CD14-positive monocyte (primary cell): ENCODE measurements around the gene ABCA3. TPM values are rescaled to one million over a fixed set of nuclear protein-coding genes. Genes with fewer than 3 reads are reported as not detected.

Source experiments
- DNase-seq, 3 donors: peaks; one replicate each; pipeline ENCODE4 v3.0.0-alpha.2; 2011 to 2022
- H2AFZ ChIP-seq: 2 replicates; pipeline ENCODE4 v1.6.0; 2012; ENCODE audit warnings: mild to moderate bottlenecking, low read depth, low read length, inconsistent platforms; ENCODE audit not compliant: insufficient read depth, poor library complexity, severe bottlenecking
- H3K27ac ChIP-seq, 2 donors: 1 replicate in 1 of 2; 2 replicates in 1 of 2; pipeline ENCODE4 v1.5.1; 2012 to 2013; ENCODE audit warnings: low read length in 2 of 2, control low read depth in 1 of 2, inconsistent platforms in 1 of 2, low read depth in 1 of 2, mild to moderate bottlenecking in 1 of 2
- H3K27me3 ChIP-seq, 2 donors: one replicate each; pipeline versions ENCODE4 v1.6.0 to v1.6.1; 2011 to 2013; ENCODE audit warnings: low read length in 2 of 2; ENCODE audit not compliant: control insufficient read depth in 2 of 2, insufficient read depth in 2 of 2
- H3K36me3 ChIP-seq, 2 donors: replicated peaks in 1 of 2; 1 replicate in 1 of 2; 2 replicates in 1 of 2; pipeline versions ENCODE4 v1.5.1 to v1.6.1; 2012 to 2013; ENCODE audit warnings: low read length in 2 of 2, control low read depth in 1 of 2, inconsistent platforms in 1 of 2, mild to moderate bottlenecking in 1 of 2; ENCODE audit not compliant: insufficient read depth in 2 of 2, control insufficient read depth in 1 of 2
- H3K4me1 ChIP-seq, 2 donors: 1 replicate in 1 of 2; 2 replicates in 1 of 2; pipeline versions ENCODE4 v1.5.1 to v1.6.1; 2012 to 2013; ENCODE audit warnings: low read length in 2 of 2, control low read depth in 1 of 2, inconsistent platforms in 1 of 2, mild to moderate bottlenecking in 1 of 2, moderate library complexity in 1 of 2; ENCODE audit not compliant: insufficient read depth in 2 of 2, control insufficient read depth in 1 of 2
- H3K4me2 ChIP-seq: replicated peaks from 2 replicates; pipeline ENCODE3; 2012; ENCODE audit warnings: low read length, moderate library complexity, mild to moderate bottlenecking; ENCODE audit not compliant: poor library complexity, severe bottlenecking; ENCODE audit errors: extremely low read depth
- H3K4me3 ChIP-seq, 3 experiments: fragments of 200-600 bp in 1 of 3; sonication (generic) in 1 of 3; replicated peaks in 1 of 3; 1 replicate in 2 of 3; 2 replicates in 1 of 3; pipeline ENCODE4 v1.5.1; 2011 to 2013; ENCODE audit warnings: low read length in 3 of 3, mild to moderate bottlenecking in 3 of 3, control low read depth in 2 of 3, low read depth in 2 of 3, inconsistent platforms in 1 of 3, moderate library complexity in 1 of 3
- H3K79me2 ChIP-seq: 2 replicates; pipeline ENCODE4 v1.6.0; 2012; ENCODE audit warnings: mild to moderate bottlenecking, control low read depth, inconsistent platforms, low read length, moderate library complexity; ENCODE audit not compliant: insufficient read depth
- H3K9ac ChIP-seq: 2 replicates; pipeline ENCODE4 v1.6.0; 2017; ENCODE audit warnings: low read length, mild to moderate bottlenecking; ENCODE audit not compliant: insufficient read depth, poor library complexity, severe bottlenecking
- H3K9me3 ChIP-seq, 2 donors: replicated peaks in 1 of 2; 1 replicate in 1 of 2; 2 replicates in 1 of 2; pipeline versions ENCODE4 v1.5.1 to v1.6.1; 2012 to 2013; ENCODE audit warnings: low read length in 2 of 2, control low read depth in 1 of 2; ENCODE audit not compliant: control insufficient read depth in 1 of 2, insufficient read depth in 1 of 2
- H4K20me1 ChIP-seq: 2 replicates; pipeline ENCODE4 v1.6.0; 2012; ENCODE audit warnings: mild to moderate bottlenecking, low read length, control low read depth, moderate library complexity; ENCODE audit not compliant: insufficient read depth
- H3K27ac Mint-ChIP-seq, 7 donors: one replicate each; pipeline ENCODE4 v1.8.0; 2020; ENCODE audit warnings: mild to moderate bottlenecking in 7 of 7, mixed read lengths in 7 of 7, moderate library complexity in 6 of 7, inconsistent platforms in 2 of 7
- H3K27me3 Mint-ChIP-seq, 3 donors: one replicate each; pipeline ENCODE4 v1.8.0; 2021 to 2022; ENCODE audit warnings: low read depth in 3 of 3, mild to moderate bottlenecking in 3 of 3, mixed read lengths in 3 of 3, moderate library complexity in 3 of 3, inconsistent platforms in 1 of 3
- H3K36me3 Mint-ChIP-seq, 2 donors: one replicate each; pipeline ENCODE4 v1.8.0; 2020; ENCODE audit warnings: mixed read lengths in 2 of 2, inconsistent platforms in 1 of 2, mild to moderate bottlenecking in 1 of 2
- H3K4me1 Mint-ChIP-seq: one replicate; pipeline ENCODE4 v1.8.0; 2020; ENCODE audit warnings: mild to moderate bottlenecking, mixed read lengths
- H3K4me3 Mint-ChIP-seq, 2 donors: one replicate each; pipeline ENCODE4 v1.8.0; 2020; ENCODE audit warnings: mild to moderate bottlenecking in 2 of 2, mixed read lengths in 2 of 2, moderate library complexity in 1 of 2
- H3K9me3 Mint-ChIP-seq, 7 donors: one replicate each; pipeline ENCODE4 v1.8.0; 2020 to 2022; ENCODE audit warnings: mixed read lengths in 7 of 7, mild to moderate bottlenecking in 6 of 7, moderate library complexity in 6 of 7, inconsistent platforms in 2 of 7
- CTCF ChIP-seq: fragments of 200-600 bp; IDR thresholded peaks from one replicate; pipeline ENCODE4 v1.8.0; 2022; ENCODE audit warnings: antibody characterized with exemption, mild to moderate bottlenecking
- WGBS: methylation state at CpG from one replicate; pipeline ENCODE4 v1.1.5; 2013; ENCODE audit warnings: missing lambda C conversion rate; ENCODE audit not compliant: insufficient coverage; 5-methylcytosine and 5-hydroxymethylcytosine counted together
- intact Hi-C, 2 donors: fragments of 100-400 bp; cut with micrococcal nuclease; formaldehyde crosslinking; loops; one replicate each; pipeline versions ENCODE4 v1.15.0 to v1.15.1; 2023
- polyA plus RNA-seq, 3 donors: library from polyadenylated mRNA; depleted of rRNA in 1 of 3; unstranded in 2 of 3; stranded (reverse) in 1 of 3; fragments of 300-500 nt in 2 of 3; fragments of >200 nt in 1 of 3; fragmentation: Illumina TruSeq in 2 of 3; gene quantifications; 1 replicate in 2 of 3; 2 replicates in 1 of 3; pipeline ENCODE4 v1.2.3, GENCODE V29; 2012 to 2021

ABCA3 gene
- polyA plus RNA-seq, 3 donors, result 0.06 to 1.2 (median 0.68) TPM

GRCh38 chr16:2278272-2278608 is 62.3 kb downstream of the ABCA3 start:
- Histone ChIP-seq H3K27me3 (no peaks in the 10 kb centered on the region), H3K9ac (no peak overlapping the region), H3K4me2 (no peak overlapping the region), H3K9me3 (no peaks in the 10 kb centered on the region), H3K79me2 (no peaks in the 10 kb centered on the region), H2AFZ (no peak overlapping the region), H3K36me3 (no peaks in the 10 kb centered on the region), H3K4me3 (no peak overlapping the region), H3K4me1 (peaks cover 0 to under 1% of the 10 kb centered on the region in 2 donors), H4K20me1 (no peaks in the 10 kb centered on the region), H3K27ac (no peak overlapping the region)
- peaks cover 0 to 5% of the 10 kb centered on the region in 2 donors for H3K36me3 Mint-ChIP-seq
- no peak overlapping the region for H3K4me3 Mint-ChIP-seq
- H3K27ac Mint-ChIP-seq, result no peak overlapping the region
- intact Hi-C loops, result loop anchor here in 1 of 2 donors (10.0 kb wide), 1 partner anchor 227 kb away; no protein-coding TSS in a partner anchor
- no peak for DNase-seq
- no peaks in the 10 kb centered on the region for H3K4me1 Mint-ChIP-seq
- no peak for TF ChIP-seq CTCF
- 100% methylated on average over 2 of the region's 14 CpGs for WGBS
- H3K9me3 Mint-ChIP-seq, result no peaks in the 10 kb centered on the region
- peaks cover 2 to 3% (median 3%) of the 10 kb centered on the region in 3 donors for H3K27me3 Mint-ChIP-seq

- Mint-ChIP-seq H3K9me3 (no peaks in the 10 kb centered on the region), H3K4me1 (peaks cover 4% of the 10 kb centered on the region), H3K27me3 (peaks cover 3 to 6% (median 3%) of the 10 kb centered on the region in 3 donors), H3K4me3 (no peak overlapping the region), H3K27ac (no peak overlapping the region), H3K36me3 (peaks cover 0 to 5% of the 10 kb centered on the region in 2 donors)
- H3K4me3 ChIP-seq, result no peak overlapping the region
- DNase-seq, result no peak
- H2AFZ ChIP-seq, result no peak overlapping the region
- no peaks in the 10 kb centered on the region for H3K9me3 ChIP-seq
- H3K79me2 ChIP-seq, result no peaks in the 10 kb centered on the region
- no peaks in the 10 kb centered on the region for H3K36me3 ChIP-seq
- H3K4me2 ChIP-seq, result no peak overlapping the region
- no peak for TF ChIP-seq CTCF
- H3K4me1 ChIP-seq, result peaks cover 1 to 6% of the 10 kb centered on the region in 2 donors
- WGBS, result 97% methylated on average over 23 of the region's 25 CpGs
- intact Hi-C loops, result loop anchor here in 1 of 2 donors (10.0 kb wide), 1 partner anchor 227 kb away; no protein-coding TSS in a partner anchor
- no peak overlapping the region for H3K27ac ChIP-seq
- no peak overlapping the region for H3K9ac ChIP-seq
- no peaks in the 10 kb centered on the region for H4K20me1 ChIP-seq
- no peaks in the 10 kb centered on the region for H3K27me3 ChIP-seq
These were observed 62.9 kb downstream of the ABCA3 start for GRCh38 chr16:2277466-2278271.
